Stomach (tissue), 9 donors: Measurements from ENCODE around the gene TJP1. TPM values are rescaled to one million over a fixed set of nuclear protein-coding genes. Genes with fewer than 3 reads are reported as not detected.

Experiments
- DNase-seq, 2 donors: peaks; one replicate each; pipeline versions ENCODE4 v3.0.0 to v3.0.0-alpha.2; 2013 to 2019
- H3K27ac ChIP-seq, 5 donors: fragments of 200-600 bp in 4 of 5; sonication (generic) in 4 of 5; one replicate each; pipeline ENCODE4 v1.5.1; 2013 to 2019; ENCODE audit warnings: mild to moderate bottlenecking in 1 of 5, moderate library complexity in 1 of 5
- H3K27me3 ChIP-seq, 3 donors: fragments of 200-600 bp; sonication (generic); one replicate each; pipeline ENCODE4 v1.5.1; 2017 to 2019; ENCODE audit warnings: mixed run types in 1 of 3
- H3K36me3 ChIP-seq, 4 donors: fragments of 200-600 bp; sonication (generic); 1 replicate in 3 of 4; 2 replicates in 1 of 4; pipeline ENCODE4 v1.5.1; 2016 to 2019
- H3K4me1 ChIP-seq, 4 donors: fragments of 200-600 bp; sonication (generic); one replicate each; pipeline ENCODE4 v1.5.1; 2016 to 2019
- H3K4me3 ChIP-seq, 4 donors: fragments of 200-600 bp; sonication (generic) in 3 of 4; one replicate each; pipeline ENCODE4 v1.5.1; 2016 to 2019; ENCODE audit warnings: mild to moderate bottlenecking in 1 of 4
- H3K9me3 ChIP-seq, 4 donors: fragments of 200-600 bp; sonication (generic); one replicate each; pipeline ENCODE4 v1.5.1; 2016 to 2019
- EP300 ChIP-seq: sonication (generic); formaldehyde crosslinking; IDR thresholded peaks from one replicate; pipeline ENCODE4 v1.6.1; 2017; ENCODE audit warnings: antibody characterized with exemption
- POLR2A ChIP-seq, 4 donors: fragments of 450-650 bp; IDR thresholded peaks; one replicate each; pipeline ENCODE4 v1.6.1; 2016; ENCODE audit warnings: antibody characterized with exemption in 4 of 4, control low read depth in 2 of 4, mild to moderate bottlenecking in 1 of 4, moderate library complexity in 1 of 4
- POLR2AphosphoS5 ChIP-seq, 3 donors: sonication (generic); formaldehyde crosslinking; IDR thresholded peaks; one replicate each; pipeline ENCODE4 v1.6.1; 2016; ENCODE audit warnings: antibody characterized with exemption in 3 of 3
- WGBS, 5 donors: extraction: QIAGEN DNeasy Blood & Tissue Kit in 3 of 5; methylation state at CpG; one replicate each; pipeline versions ENCODE4 v1.1.5 to v1.1.7; 2013 to 2018; 5-methylcytosine and 5-hydroxymethylcytosine counted together
- intact Hi-C: fragments of 100-400 bp; cut with DNase I; formaldehyde crosslinking; loops from one replicate; pipeline ENCODE4 v1.15.1; 2023; ENCODE audit warnings: low total_unique reads
- polyA plus RNA-seq, 3 donors: library from polyadenylated mRNA; stranded (reverse); fragments of 200-250 nt; gene quantifications; one replicate each; pipeline ENCODE4 v1.2.3, GENCODE V29; 2013
- total RNA-seq, 5 donors: library from RNA; depleted of rRNA; stranded (reverse); fragments of >200 nt; gene quantifications; one replicate each; pipeline versions ENCODE4 v1.1.0 to v1.2.3, GENCODE V29; 2014 to 2016
- TF ChIP-seq, protein P1 (sequence below), 7 experiments: fragments of 450-650 bp in 4 of 7; fragments of 200-600 bp in 3 of 7; sonication (generic) in 3 of 7; IDR thresholded peaks; one replicate each; pipeline ENCODE4 v1.5.1; 2016 to 2019; ENCODE audit warnings: antibody characterized with exemption in 7 of 7, control low read depth in 2 of 7, mild to moderate bottlenecking in 1 of 7
- donor health status: healthy with polysubstance abuse.
- donor health status: Bipolar disorder and iron deficiency.
- donor health status: healthy.

TJP1 gene
- total and polyA plus RNA-seq, 8 donors, result 12.3 to 167 (median 70.7) TPM

GRCh38 chr15:29749365-29750086 lies 72.7 kb downstream of the TJP1 start:
- DNase-seq, result no peak
- Histone ChIP-seq H3K4me1 (peaks cover 0 to 16% (median 3%) of the 10 kb centered on the region in 4 donors), H3K9me3 (no peaks in the 10 kb centered on the region), H3K36me3 (peaks cover 0 to 18% (median 5%) of the 10 kb centered on the region in 4 donors), H3K4me3 (no peak overlapping the region), H3K27ac (no peak overlapping the region), H3K27me3 (no peaks in the 10 kb centered on the region)
- WGBS, 5 donors, result 78 to 88% (median 83%) methylated on average over 15 of the region's 15 CpGs
- TF ChIP-seq EP300 (no peak), POLR2A (IDR thresholded peaks at IDR 0.05) (no peak), POLR2AphosphoS5 (IDR thresholded peaks at IDR 0.05) (no peak)
- TF ChIP-seq, protein P1, sequence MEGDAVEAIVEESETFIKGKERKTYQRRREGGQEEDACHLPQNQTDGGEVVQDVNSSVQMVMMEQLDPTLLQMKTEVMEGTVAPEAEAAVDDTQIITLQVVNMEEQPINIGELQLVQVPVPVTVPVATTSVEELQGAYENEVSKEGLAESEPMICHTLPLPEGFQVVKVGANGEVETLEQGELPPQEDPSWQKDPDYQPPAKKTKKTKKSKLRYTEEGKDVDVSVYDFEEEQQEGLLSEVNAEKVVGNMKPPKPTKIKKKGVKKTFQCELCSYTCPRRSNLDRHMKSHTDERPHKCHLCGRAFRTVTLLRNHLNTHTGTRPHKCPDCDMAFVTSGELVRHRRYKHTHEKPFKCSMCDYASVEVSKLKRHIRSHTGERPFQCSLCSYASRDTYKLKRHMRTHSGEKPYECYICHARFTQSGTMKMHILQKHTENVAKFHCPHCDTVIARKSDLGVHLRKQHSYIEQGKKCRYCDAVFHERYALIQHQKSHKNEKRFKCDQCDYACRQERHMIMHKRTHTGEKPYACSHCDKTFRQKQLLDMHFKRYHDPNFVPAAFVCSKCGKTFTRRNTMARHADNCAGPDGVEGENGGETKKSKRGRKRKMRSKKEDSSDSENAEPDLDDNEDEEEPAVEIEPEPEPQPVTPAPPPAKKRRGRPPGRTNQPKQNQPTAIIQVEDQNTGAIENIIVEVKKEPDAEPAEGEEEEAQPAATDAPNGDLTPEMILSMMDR (IDR thresholded peaks at IDR 0.05), result no peak
- intact Hi-C loops, result no loop called here

DNA sequence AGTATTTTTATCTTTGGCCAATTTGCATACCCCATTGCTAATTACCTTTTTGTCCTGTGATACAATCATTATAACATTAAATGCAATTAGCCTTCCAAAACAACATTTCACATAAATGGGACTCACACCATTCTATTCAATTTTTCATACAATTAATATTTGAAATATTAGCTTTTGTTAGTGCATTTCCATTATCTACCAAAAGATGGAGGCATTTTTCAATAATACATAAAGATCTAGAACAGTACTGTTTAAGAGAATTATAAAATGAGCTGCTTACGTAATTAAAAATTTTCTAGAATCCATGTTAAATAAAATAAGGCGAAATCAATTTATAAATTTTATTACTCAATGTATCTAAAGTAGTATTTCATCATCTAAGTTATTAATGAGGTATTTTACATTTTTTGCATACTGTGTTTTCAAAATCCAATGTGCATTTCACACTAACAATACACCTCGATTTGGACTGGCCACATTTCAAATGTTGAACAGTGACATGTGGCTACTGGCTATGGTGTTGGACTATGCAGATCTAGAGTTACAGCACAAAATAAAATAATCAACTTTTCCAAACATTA lies 74.3 kb downstream of the TJP1 start:
- Histone ChIP-seq H3K36me3 (peaks cover 0 to 14% (median 6%) of the 10 kb centered on the region in 4 donors), H3K27ac (no peak overlapping the region), H3K4me1 (peaks cover 0 to 16% (median 3%) of the 10 kb centered on the region in 4 donors), H3K27me3 (no peaks in the 10 kb centered on the region), H3K9me3 (no peaks in the 10 kb centered on the region), H3K4me3 (no peak overlapping the region)
- 53 to 77% (median 56%) methylated on average over 3 of the region's 3 CpGs for WGBS, 5 donors
- intact Hi-C loops, result no loop called here
- TF ChIP-seq POLR2A (IDR thresholded peaks at IDR 0.05), result no peak
- TF ChIP-seq, protein P1 (IDR thresholded peaks at IDR 0.05), result peak in 3 of 7 experiments; percentile 3 to 31 (median 15)
- TF ChIP-seq EP300, result no peak
- peak in 1 of 2 donors; percentile 30 for DNase-seq

DNA sequence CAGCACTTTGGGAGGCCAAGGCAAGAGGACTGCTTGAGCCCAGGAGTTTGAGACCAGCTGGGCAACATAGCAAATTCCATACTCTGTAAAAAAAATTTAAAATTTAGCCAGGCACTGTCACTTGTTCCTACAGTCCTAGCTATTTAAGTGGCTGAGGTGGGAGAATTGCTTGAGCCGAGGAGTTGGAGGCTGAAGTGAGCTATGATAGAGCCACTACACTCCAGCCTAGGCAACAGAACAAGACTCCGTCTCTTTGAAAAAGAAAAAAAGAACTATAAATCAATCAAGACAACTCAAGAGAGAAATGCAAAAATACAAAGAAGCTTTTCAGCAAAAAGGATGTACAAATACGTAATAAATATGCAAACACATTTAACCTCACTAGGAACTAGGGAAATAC lies 78.8 kb downstream of the TJP1 start:
- peaks cover 0 to 6% (median 3%) of the 10 kb centered on the region in 4 donors for H3K4me1 ChIP-seq
- intact Hi-C loops, result no loop called here
- H3K9me3 ChIP-seq, result no peaks in the 10 kb centered on the region
- H3K4me3 ChIP-seq, result no peak overlapping the region
- no peak overlapping the region for H3K27ac ChIP-seq
- H3K27me3 ChIP-seq, result no peaks in the 10 kb centered on the region
- TF ChIP-seq POLR2AphosphoS5 (IDR thresholded peaks at IDR 0.05) (no peak), EP300 (no peak), POLR2A (IDR thresholded peaks at IDR 0.05) (no peak)
- TF ChIP-seq, protein P1 (IDR thresholded peaks at IDR 0.05), result no peak
- 90 to 96% (median 93%) methylated on average over 3 of the region's 3 CpGs for WGBS, 5 donors
- DNase-seq, result no peak
- H3K36me3 ChIP-seq, result peaks cover 0 to 52% (median 40%) of the 10 kb centered on the region in 4 donors

GRCh38 chr15:29740692-29741311 lies 81.5 kb downstream of the TJP1 start:
- no peaks in the 10 kb centered on the region for H3K27me3 ChIP-seq
- no peak for DNase-seq
- H3K9me3 ChIP-seq, result no peaks in the 10 kb centered on the region
- peaks cover 0 to 63% (median 57%) of the 10 kb centered on the region in 4 donors for H3K36me3 ChIP-seq
- no peak overlapping the region for H3K4me3 ChIP-seq
- H3K27ac ChIP-seq, result no peak overlapping the region
- H3K4me1 ChIP-seq, result peaks cover 0 to 14% (median 8%) of the 10 kb centered on the region in 4 donors
- intact Hi-C loops, result no loop called here
- TF ChIP-seq, protein P1 (IDR thresholded peaks at IDR 0.05), result no peak
- 92 to 100% (median 98%) methylated on average over 1 of the region's 1 CpG for WGBS, 5 donors
